ELR (cell line): ENCODE measurements around the gene CFAP54.
"Not testable (repeated sequence)": the region's sequence is repeated elsewhere in the genome, so short reads cannot be mapped to it uniquely, and the experiment has no call there.

Experiments
- DNase-seq: peaks from one replicate; pipeline ENCODE4 v3.0.0-alpha.2; 2015; ENCODE audit warnings: low read depth

CFAP54 gene, protein sequence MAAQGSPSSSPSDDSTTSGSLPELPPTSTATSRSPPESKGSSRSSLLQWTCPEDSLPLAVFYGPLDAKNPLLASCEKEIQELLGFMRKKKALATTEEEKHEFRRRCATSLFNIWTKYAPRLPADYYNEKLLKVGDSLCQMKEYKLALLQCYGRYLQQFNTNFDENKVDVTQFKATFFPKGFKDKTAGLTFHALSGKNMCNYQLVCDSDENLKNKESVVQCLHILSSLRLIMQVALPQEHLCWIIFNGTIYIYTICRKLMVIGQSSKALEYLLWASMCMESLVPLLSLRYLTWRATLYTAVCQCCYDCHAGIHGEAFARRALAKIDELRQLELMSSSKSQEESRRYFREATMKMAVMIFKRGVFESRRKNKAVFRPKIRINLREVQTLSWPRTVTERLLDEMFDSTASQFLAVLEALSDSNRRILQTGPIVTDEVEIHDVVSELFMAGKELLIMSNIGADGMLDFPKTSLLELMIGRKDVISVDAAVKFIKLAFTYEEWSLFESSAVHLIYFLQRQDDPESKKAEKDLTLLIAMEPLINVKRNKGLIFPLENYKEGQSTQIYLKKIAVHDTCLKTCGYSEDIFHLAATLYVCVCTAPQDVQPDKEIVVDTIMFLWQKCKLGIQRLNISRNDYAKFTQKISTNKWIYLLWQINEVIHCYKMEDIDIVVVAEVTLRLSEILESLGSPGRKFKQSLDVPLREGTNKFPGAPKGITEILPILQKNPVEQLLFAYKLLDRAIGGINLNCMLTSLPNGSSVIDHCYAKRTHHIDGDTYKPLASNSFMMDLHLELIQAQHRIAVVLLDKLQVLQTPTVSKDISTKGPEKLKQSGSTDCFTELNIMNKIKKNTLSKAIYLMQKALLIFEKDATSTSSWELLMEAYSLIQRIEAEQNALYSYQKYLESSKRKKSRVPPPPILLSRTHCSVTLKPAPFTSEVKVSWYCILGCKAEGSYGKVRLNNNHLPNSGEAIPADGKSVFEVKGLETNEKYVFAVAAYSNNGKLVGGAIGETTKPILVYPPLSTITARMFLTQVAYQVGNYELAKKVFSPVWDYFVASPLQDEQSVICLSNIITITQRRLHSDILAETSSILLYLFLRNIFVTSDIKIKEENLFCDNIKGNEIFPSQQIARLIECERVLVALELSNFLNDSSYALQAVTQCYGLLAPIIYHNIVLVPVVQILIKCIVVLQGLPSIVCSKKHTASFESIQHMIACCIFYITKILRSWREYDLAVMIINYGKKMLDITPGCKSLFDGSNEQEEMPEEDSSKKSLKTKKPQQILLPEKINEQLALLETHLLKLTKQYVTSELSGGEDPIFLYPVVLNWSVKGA (N-terminal part only)

DNA sequence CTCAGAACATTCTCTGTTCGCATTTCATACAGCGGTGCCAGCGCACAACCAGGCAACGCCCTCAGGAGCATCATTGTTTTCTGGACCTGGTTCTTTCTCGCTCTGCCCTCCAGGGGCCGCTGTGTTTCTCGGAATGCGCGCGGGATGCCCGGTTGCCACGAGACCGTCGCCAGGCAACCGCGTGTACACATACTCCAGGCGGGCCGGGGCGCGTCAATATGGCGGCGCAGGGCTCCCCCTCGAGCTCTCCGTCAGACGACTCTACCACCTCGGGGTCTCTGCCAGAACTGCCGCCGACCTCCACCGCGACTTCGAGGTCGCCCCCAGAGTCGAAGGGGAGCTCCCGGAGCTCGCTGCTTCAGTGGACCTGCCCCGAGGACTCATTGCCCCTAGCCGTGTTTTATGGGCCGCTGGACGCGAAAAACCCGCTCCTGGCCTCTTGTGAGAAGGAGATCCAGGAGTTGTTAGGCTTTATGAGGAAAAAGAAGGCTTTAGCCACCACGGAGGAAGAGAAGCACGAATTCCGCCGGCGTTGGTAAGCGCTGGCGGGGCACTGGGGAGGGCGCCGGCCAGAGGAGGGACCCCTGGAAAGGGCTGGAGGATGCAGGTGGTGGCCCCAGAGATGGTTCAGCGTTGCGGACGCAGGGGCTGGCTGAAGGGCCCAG lies at the start of gene CFAP54:
Gene CFAP54, plus strand, starts transcription at position 186 of the 665 bp plus-strand sequence. Its CDS starts 33 bp downstream, at position 219.
- DNase-seq = peak; percentile 97

DNA sequence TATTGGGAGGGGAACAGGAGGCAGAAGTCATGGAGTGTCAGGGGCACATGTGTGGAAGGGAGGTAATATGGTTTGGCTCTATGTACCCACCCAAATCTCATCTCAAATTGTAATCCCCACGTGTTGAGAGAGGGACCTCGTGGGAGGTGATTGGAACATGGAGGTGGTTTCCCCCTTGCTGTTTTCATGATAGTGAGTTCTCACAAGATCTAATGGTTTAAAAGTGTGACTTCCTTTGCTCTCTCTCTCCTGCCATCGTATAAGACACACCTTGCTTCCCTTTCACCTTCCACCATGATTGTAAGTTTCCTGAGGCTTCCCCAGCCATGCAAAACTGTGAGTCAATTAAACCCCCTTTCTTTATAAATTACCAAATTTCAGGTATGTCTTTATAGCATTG lies 47.6 kb upstream of the CFAP54 start:
- DNase-seq = no peak

DNA sequence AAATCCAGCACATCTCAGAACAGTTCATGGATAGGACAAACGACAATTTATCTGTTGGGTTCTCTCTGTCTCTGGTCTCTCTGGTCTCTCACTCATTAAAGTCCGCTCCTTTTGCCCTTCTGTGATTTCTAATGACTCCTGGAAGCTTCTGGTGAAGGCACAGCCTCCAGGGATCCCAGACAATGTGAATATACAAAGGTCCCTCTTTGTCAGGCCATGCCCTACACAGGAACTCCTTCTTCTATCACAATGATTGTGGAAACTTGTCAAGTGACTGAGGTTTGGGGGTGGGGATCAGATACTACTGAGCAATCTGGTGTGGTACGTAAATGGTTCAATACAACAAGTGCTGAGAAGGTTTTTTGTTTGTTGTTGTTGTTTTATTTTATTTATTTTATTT lies 46.5 kb upstream of the CFAP54 start:
- no peak for DNase-seq

- no peak for DNase-seq
Observed at GRCh38 chr12:96444399-96444798, 45.0 kb upstream of the CFAP54 start.

DNA sequence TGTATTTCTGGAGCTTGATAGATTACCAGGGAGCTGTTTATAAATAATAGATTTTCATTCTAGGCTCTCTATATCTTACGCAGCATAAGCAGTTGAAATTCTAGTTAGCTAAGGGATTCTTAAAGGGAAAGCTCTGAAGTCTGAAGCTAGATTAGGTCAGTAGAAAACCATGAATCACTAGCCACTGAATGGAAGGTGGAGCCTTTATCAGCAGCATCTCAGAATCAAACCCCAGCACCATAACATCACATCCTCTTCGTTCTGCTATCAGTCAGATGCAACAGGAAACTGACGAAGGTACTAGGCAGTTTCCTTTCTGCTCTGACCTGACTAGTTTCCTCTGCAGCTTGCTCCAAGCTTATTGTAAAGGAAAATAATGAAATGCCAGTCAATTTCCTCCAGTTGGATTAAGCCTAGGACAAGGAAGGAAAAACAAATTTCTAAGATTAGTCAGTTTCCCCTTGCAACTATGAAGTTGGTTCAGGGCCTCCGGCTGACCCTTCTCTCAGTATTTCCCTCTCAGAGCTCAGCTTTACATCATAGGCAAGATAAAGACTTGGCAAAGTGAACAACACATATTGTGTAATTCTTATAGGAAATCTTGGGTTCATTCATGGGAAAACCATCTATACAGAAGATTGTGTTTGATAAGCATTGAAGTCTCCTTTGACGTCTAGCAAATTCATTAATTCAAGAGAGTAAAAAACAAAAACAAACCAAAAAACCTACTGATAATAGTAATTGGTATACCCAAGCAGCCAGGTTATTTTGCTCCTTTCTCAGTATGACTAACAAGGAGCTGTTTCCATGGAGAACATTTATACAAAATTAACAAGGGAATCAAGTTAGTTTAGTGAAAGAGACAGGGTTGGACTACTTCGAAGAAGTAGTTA lies 43.4 kb upstream of the CFAP54 start:
- peak; percentile 99 for DNase-seq

DNA sequence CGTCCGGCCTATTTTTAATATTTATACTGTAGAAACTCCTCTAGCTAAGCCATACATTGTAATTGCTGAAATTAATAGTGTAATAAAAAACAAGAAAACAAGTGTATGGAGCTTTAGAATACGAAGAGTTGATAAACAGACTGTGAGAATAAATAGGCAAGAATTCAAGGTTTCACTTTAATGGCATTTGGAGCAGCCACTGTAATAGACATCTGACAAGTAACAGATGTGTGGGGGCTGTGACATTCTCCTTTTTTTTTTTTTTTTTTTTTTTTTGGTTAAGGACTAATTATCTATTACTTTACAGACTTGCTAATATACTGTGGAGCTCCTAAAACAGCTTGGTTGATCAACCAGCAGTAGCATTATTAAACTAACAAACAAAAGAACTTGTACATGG lies 42.1 kb upstream of the CFAP54 start:
- no peak for DNase-seq

DNA sequence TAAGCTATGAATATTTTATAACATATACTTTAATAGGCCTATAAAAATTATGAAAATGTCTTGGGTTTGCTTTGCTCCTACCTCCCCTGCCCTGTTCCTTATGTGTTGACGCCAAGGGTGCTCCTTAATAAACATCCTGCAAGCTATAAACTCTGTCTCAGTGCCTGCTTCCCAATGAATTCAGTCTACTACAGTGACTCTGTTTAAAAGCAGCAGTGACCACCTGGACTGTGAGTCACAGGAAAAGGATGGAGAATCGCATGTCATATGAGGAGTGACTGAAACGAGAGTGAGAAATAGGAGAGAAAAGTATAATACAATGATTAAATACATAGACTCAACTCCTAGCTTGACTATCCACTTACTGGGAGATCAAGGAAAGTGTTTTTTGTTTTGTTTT lies 41.1 kb upstream of the CFAP54 start:
- DNase-seq = peak; percentile 93

- no peak for DNase-seq
Observed at GRCh38 chr12:96452261-96452922, 37.0 kb upstream of the CFAP54 start.

DNA sequence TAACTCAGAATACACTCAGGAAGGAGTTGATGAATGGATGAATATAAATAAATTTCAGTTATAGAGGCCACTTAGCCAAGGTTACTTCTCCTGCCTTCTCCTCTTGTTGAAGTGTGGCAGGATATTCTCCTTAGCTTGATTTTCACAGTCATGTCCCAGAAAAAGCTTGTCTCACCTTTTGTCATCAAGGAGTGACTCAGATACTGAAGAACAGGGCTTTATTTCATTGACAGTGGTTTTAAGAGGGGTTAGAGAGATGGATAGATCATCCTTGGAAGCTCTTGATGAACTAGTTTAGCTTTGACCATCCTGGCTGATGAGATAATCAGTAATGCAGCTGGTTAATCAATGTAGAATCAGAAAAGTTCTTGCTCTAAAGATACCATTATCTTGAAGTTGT lies 35.0 kb upstream of the CFAP54 start:
- peak; percentile 56 for DNase-seq

DNA sequence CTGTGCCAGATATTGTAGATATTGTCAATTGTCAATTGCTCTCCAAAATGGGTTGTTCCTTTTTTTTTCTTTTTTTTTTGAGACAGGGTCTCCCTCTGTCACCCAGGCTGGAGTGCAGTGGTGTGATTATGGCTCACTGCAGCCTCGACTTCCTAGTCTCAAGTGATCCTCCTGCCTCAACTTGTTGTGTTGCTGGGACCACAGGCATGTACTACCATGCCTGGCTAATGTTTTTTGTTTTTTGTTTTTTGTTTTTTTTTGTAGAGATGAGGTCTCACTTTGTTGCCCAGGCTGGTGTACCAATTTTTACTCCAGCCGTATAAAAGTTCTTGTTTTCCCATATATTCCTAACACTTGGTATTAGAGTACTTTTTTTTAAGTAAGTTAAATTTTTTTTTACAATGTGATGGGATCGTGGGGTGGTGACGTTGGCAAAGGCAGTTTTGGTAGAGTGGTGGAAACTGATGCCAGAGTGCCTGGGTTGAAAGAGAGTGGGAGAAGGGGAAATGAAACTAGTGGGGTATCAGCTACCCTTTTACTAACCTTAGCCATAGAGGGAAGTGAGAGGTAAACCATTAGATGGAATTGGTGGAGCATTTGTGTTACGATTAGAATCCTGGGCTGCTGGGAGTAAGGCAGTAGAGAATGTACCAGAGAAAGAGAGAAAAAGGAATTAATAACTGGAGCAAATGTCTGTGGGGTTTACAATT lies 33.0 kb upstream of the CFAP54 start:
- no peak for DNase-seq

GRCh38 chr12:96457191-96457930 lies 32.0 kb upstream of the CFAP54 start:
- peak; percentile 40 for DNase-seq

GRCh38 chr12:96459281-96459680 lies 30.1 kb upstream of the CFAP54 start:
- not testable (repeated sequence) for DNase-seq

- DNase-seq = no peak
Observed at GRCh38 chr12:96462571-96463280, 26.7 kb upstream of the CFAP54 start.

DNA sequence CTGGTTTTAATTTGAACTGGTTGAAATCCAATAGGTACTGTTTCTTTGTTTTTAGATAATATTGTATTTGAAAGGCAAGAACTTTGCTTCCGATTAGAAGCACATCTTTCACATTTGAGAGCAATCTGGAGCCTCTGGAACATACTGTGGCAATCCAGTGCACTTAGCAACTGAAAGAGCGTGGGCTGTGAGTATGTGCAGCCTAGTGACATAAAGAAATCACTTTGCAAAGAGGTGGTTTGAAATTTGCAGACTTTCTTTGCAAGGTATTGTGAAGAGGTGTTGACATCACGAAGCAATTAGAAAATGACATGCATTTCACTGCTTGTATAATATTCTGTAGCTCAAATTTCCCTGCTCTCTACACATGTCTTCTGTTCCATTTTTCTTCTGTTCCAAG lies 23.5 kb upstream of the CFAP54 start:
- no peak for DNase-seq

- DNase-seq = peak; percentile 86
Observed at GRCh38 chr12:96466939-96467751, 22.2 kb upstream of the CFAP54 start.

GRCh38 chr12:96471368-96472050 lies 17.9 kb upstream of the CFAP54 start:
- peak; percentile 73 for DNase-seq
